SK-N-MC (cell line): ENCODE results near the gene TCF12.

Experiments
- DNase-seq: peaks from one replicate; pipeline ENCODE4 v3.0.0-alpha.2; 2011; ENCODE audit warnings: low read depth, low spot score
- H3K27ac ChIP-seq: fragments of 200-600 bp; sonication (generic); 2 replicates; pipeline ENCODE4 v1.5.1; 2016; ENCODE audit warnings: mixed run types
- H3K36me3 ChIP-seq: fragments of 200-600 bp; sonication (generic); 2 replicates; pipeline ENCODE4 v1.6.1; 2017; ENCODE audit warnings: antibody characterized with exemption, low read length, mixed read lengths; ENCODE audit not compliant: insufficient read depth
- H3K4me3 ChIP-seq: fragments of 200-600 bp; sonication (generic); 2 replicates; pipeline ENCODE4 v1.5.1; 2016
- H3K9ac ChIP-seq: fragments of 200-600 bp; sonication (generic); 2 replicates; pipeline ENCODE4 v1.8.0; 2017; ENCODE audit warnings: mixed run types, mixed read lengths; ENCODE audit not compliant: insufficient read length
- H3K9me3 ChIP-seq: fragments of 200-600 bp; sonication (generic); 2 replicates; pipeline ENCODE4 v1.6.1; 2017; ENCODE audit warnings: low read depth, mild to moderate bottlenecking, antibody characterized with exemption, low read length, moderate library complexity, mixed read lengths
- EZH2 ChIP-seq: fragments of 200-600 bp; sonication (generic); IDR thresholded peaks from one replicate; pipeline ENCODE4 v1.6.1; 2017; ENCODE audit warnings: antibody characterized with exemption
- FOXP2 ChIP-seq: optimal IDR thresholded peaks from 2 replicates; pipeline ENCODE3; 2011; ENCODE audit warnings: mild to moderate bottlenecking, moderate library complexity; ENCODE audit not compliant: insufficient read depth; ENCODE audit errors: extremely low read length, control extremely low read depth
- POLR2AphosphoS5 ChIP-seq: IDR thresholded peaks from 2 replicates; pipeline ENCODE4 v1.6.1; 2012; ENCODE audit warnings: mild to moderate bottlenecking, low read depth, low read length, borderline replicate concordance

Gene TCF12

GRCh38 chr15:57038040-57038439 is 119.6 kb downstream of the TCF12 start:
- DNase-seq = no peak

DNA sequence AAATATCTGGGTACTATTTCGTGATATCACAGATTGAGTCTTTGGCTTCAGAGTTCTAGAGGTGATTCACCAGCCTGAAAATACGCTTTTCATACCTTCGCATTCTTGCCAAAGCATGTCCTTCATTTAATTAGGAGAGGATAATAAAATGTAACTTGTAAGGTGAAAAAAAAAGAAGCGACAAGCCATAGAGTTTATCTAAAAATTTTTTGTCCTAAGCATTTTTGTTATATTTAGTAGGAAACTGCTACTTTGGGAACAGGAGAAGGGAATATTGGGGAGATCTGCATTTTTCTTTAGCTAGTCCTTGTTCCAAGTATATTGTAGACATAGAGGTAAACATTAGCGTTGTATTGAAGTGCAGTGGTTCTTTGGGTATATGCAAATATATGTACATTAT is 120.1 kb downstream of the TCF12 start:
- H3K27ac ChIP-seq = no peak overlapping the region
- no peak overlapping the region for H3K4me3 ChIP-seq
- no peaks in the 10 kb centered on the region for H3K36me3 ChIP-seq
- H3K9ac ChIP-seq = no peak overlapping the region
- no peak for TF ChIP-seq POLR2AphosphoS5
- TF ChIP-seq FOXP2 = no peak
- no peak for TF ChIP-seq EZH2
- H3K9me3 ChIP-seq = no peaks in the 10 kb centered on the region
- no peak for DNase-seq

More at GRCh38 chr15:57038040-57038439, 119.6 kb downstream of the TCF12 start:
- Histone ChIP-seq H3K9me3 (no peaks in the 10 kb centered on the region), H3K9ac (no peak overlapping the region), H3K4me3 (no peak overlapping the region), H3K27ac (no peak overlapping the region), H3K36me3 (no peaks in the 10 kb centered on the region)
- TF ChIP-seq FOXP2 (no peak), POLR2AphosphoS5 (no peak), EZH2 (no peak)

- Histone ChIP-seq H3K36me3 (no peaks in the 10 kb centered on the region), H3K4me3 (no peak overlapping the region), H3K27ac (no peak overlapping the region), H3K9me3 (no peaks in the 10 kb centered on the region), H3K9ac (no peak overlapping the region)
- no peak for DNase-seq
- TF ChIP-seq POLR2AphosphoS5 (no peak), EZH2 (no peak), FOXP2 (no peak)
These were observed 123.0 kb downstream of the TCF12 start for GRCh38 chr15:57041416-57041815.

DNA sequence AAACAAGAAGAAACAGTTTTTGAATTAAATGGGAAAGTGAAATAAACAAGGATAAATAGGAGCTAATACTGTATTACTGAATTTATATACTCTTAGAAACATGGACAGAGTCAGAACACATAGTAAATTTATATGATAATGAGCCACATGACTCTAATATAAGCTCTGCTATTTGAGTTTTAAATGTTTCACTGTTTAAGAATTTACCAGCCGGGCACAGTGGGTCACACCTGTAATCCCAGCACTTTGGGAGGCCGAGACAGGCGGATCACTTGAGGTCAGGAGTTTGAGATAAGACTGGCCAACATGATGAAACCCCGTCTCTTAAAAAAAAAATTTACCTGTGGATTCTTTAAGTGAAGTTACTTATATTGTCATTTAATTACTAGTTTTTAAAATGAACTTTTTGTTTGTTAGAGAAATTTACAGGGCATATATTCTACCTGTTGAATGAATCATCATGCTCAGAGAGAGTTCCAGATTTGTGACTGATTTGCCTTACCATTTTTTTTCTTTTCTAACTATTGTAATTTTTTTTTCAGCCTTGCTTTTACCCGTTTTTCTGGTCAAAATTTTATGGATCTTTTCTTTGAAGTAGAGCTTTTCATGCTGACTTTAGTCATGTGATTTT is 125.7 kb downstream of the TCF12 start:
- DNase-seq = no peak
- Histone ChIP-seq H3K27ac (no peak overlapping the region), H3K9me3 (no peaks in the 10 kb centered on the region)

GRCh38 chr15:57044970-57045369 is 126.5 kb downstream of the TCF12 start:
- Histone ChIP-seq H3K36me3 (no peaks in the 10 kb centered on the region), H3K4me3 (no peak overlapping the region), H3K9ac (no peak overlapping the region), H3K27ac (no peak overlapping the region), H3K9me3 (no peaks in the 10 kb centered on the region)
- TF ChIP-seq POLR2AphosphoS5 (no peak), EZH2 (no peak), FOXP2 (no peak)
- no peak for DNase-seq

More for the DNA sequence above, 125.7 kb downstream of the TCF12 start:
- TF ChIP-seq FOXP2 = no peak
- no peak for TF ChIP-seq EZH2
- no peak for TF ChIP-seq POLR2AphosphoS5
- no peaks in the 10 kb centered on the region for H3K36me3 ChIP-seq
- H3K9ac ChIP-seq = no peak overlapping the region
- no peak overlapping the region for H3K4me3 ChIP-seq

- no peak overlapping the region for H3K27ac ChIP-seq
- H3K9me3 ChIP-seq = no peaks in the 10 kb centered on the region
- no peak for DNase-seq
- H3K4me3 ChIP-seq = no peak overlapping the region
- TF ChIP-seq POLR2AphosphoS5 (no peak), FOXP2 (no peak), EZH2 (no peak)
- no peaks in the 10 kb centered on the region for H3K36me3 ChIP-seq
- H3K9ac ChIP-seq = no peak overlapping the region
These were observed 127.4 kb downstream of the TCF12 start for GRCh38 chr15:57045741-57046382.

GRCh38 chr15:57048930-57049549 is 130.6 kb downstream of the TCF12 start:
- Histone ChIP-seq H3K36me3 (peaks cover 5% of the 10 kb centered on the region; the same call in 1 of the 2 replicates), H3K4me3 (no peak overlapping the region), H3K9ac (no peak overlapping the region), H3K27ac (no peak overlapping the region), H3K9me3 (0 out of 2 replicates have a peak, but pooled peaks cover 5% of the 10 kb centered on the region)
- TF ChIP-seq POLR2AphosphoS5 = no peak
- TF ChIP-seq EZH2 = no peak
- no peak for TF ChIP-seq FOXP2
- DNase-seq = no peak

DNA sequence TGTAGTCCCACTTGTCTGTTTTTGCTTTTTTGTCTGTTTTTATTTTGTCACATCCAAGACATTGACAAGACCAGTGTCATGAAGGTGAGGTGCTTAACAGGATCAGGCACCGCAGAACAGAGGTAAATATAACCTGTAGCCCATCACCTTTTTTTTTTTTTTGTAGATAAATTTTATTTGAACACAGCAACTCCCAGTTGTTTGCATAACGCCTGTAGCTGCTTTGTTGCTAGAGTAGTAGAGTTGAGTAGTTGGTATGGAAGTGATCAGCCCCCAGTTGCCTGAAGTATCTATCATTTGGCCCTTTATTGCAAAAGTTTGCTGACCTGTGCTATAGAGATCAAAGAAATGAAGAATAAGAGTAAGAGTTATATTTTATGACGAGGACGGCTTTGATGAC is 135.0 kb downstream of the TCF12 start:
- Histone ChIP-seq H3K36me3 (peaks cover 5% of the 10 kb centered on the region; the same call in 1 of the 2 replicates), H3K9ac (no peak overlapping the region), H3K4me3 (no peak overlapping the region), H3K9me3 (peaks cover 5% of the 10 kb centered on the region; the same call in 1 of the 2 replicates), H3K27ac (peak overlapping the region; percentile 12; the same call in 1 of the 2 replicates)
- DNase-seq = no peak
- TF ChIP-seq EZH2 = no peak
- TF ChIP-seq POLR2AphosphoS5 = no peak
- TF ChIP-seq FOXP2 = no peak
